PFSK-1 (cell line): ENCODE measurements around the gene DNAAF5.

Source experiments
- FOXP2 ChIP-seq: optimal IDR thresholded peaks from 2 replicates; pipeline ENCODE3; 2011; ENCODE audit warnings: borderline replicate concordance, control low read depth, inconsistent platforms; ENCODE audit not compliant: insufficient read depth; ENCODE audit errors: extremely low read length, extremely low read depth
- POLR2AphosphoS5 ChIP-seq: IDR thresholded peaks from 2 replicates; pipeline ENCODE4 v1.6.1; 2012; ENCODE audit warnings: low read depth, mild to moderate bottlenecking, control low read depth, low read length, moderate library complexity
- SIN3A ChIP-seq: IDR thresholded peaks from 2 replicates; pipeline ENCODE4 v1.6.1; 2012; ENCODE audit warnings: mild to moderate bottlenecking, low read length, moderate library complexity, borderline replicate concordance; ENCODE audit not compliant: insufficient read depth
- TAF1 ChIP-seq: IDR thresholded peaks from 2 replicates; pipeline ENCODE4 v1.6.1; 2012; ENCODE audit warnings: low read length, control low read depth, borderline replicate concordance; ENCODE audit not compliant: insufficient read depth
- TF ChIP-seq, protein P1 (sequence below), 2 experiments: IDR thresholded peaks; 2 replicates each; pipeline versions ENCODE4 v1.6.1 to v1.8.0; 2011 to 2012; ENCODE audit warnings: low read depth in 2 of 2, low read length in 2 of 2, control low read depth in 1 of 2, inconsistent platforms in 1 of 2, mild to moderate bottlenecking in 1 of 2, moderate library complexity in 1 of 2; ENCODE audit not compliant: insufficient read depth in 1 of 2

The DNAAF5 gene

DNA sequence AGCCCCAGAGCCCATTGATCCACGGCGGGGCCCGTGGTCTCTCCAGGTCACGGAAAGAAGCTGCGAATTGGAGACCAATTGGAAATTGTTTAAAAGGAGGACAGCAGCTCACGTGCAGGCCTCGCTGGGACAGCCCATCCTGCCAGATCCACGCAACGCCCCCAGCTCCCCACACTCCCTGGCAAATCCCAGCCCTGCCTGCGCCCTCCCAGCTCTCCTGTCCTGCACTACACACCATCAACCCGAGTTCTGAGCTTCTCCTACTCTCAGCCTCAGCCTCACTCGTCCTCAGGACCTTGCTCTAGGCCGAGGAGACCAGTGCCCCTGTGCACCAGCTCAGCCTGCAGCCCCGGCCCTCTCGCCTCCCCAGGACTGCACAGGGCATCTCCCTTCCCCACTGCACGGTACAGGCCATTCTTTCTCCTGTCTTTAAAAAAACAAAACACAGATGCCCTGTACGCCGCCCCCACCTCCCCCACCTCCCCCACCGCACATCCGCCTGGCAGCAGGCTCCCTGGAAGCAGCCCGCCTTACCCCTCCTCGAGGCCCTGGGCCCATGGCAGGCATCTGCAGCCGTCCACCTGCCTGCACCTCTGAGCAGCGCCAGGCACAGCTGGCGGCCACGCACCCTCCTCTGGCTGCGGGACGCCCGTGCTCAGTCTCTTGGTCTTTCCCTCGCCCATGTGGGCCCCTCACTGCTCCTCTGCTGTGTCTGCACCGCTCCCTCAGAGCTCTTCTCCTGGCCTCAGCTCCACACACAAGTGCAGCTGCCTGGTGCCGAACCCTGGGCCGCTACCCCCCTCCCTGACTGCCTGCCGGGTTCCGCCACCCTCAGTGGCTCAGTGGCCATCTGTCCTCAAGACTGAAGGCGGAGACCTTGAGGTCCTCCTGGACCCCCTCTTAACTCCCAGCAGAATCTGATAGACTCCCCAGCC is 57.3 kb downstream of the DNAAF5 start:
- TF ChIP-seq FOXP2 (no peak), SIN3A (no peak), POLR2AphosphoS5 (no peak), TAF1 (no peak)
- TF ChIP-seq, protein P1, sequence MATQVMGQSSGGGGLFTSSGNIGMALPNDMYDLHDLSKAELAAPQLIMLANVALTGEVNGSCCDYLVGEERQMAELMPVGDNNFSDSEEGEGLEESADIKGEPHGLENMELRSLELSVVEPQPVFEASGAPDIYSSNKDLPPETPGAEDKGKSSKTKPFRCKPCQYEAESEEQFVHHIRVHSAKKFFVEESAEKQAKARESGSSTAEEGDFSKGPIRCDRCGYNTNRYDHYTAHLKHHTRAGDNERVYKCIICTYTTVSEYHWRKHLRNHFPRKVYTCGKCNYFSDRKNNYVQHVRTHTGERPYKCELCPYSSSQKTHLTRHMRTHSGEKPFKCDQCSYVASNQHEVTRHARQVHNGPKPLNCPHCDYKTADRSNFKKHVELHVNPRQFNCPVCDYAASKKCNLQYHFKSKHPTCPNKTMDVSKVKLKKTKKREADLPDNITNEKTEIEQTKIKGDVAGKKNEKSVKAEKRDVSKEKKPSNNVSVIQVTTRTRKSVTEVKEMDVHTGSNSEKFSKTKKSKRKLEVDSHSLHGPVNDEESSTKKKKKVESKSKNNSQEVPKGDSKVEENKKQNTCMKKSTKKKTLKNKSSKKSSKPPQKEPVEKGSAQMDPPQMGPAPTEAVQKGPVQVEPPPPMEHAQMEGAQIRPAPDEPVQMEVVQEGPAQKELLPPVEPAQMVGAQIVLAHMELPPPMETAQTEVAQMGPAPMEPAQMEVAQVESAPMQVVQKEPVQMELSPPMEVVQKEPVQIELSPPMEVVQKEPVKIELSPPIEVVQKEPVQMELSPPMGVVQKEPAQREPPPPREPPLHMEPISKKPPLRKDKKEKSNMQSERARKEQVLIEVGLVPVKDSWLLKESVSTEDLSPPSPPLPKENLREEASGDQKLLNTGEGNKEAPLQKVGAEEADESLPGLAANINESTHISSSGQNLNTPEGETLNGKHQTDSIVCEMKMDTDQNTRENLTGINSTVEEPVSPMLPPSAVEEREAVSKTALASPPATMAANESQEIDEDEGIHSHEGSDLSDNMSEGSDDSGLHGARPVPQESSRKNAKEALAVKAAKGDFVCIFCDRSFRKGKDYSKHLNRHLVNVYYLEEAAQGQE (IDR thresholded peaks at IDR 0.05; ENCODE audit: insufficient read depth in 1 of 2, low read depth in 2 of 2, low read length in 2 of 2): no peak

DNA sequence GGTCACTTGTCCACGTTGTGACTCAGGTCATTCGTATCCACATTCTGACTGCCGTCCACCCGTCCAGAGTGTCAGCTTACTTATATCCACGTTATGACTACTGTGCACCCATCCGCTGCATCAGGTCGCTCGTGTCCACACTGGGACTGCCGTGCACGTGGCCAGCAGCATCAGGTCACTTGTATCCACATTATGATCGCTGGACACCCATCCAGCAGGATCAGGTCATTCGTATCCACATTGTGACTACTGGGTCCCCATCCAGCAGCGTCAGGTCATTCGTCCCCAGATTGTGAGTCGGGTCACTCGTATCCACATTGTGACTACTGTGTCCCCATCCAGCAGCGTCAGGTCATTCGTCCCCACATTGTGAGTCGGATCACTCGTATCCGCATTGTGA is 58.5 kb downstream of the DNAAF5 start:
- no peak for TF ChIP-seq POLR2AphosphoS5
- TF ChIP-seq, protein P1 (IDR thresholded peaks at IDR 0.05; ENCODE audit: insufficient read depth in 1 of 2, low read depth in 2 of 2, low read length in 2 of 2): no peak
- no peak for TF ChIP-seq FOXP2
- TF ChIP-seq TAF1: no peak
- TF ChIP-seq SIN3A: no peak

DNA sequence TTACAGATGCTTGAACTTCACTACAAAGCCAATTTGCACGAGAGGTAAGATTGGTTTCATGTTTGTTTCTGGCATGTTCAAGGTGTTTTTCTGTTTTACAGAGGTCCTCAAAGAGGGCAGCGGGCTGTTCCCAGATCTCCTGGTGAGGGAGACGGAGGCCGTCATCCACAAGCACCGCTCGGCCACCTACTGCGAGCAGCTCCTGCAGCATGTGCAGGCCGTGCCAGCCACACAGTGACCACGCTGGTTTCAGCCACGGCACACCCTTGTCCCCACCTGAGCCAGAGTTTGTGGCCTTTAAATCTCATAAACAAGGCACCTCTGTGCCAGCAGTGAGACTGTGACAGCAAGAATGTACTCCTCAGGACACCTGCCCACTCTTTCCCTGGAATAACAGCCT is 58.9 kb downstream of the DNAAF5 start:
- no peak for TF ChIP-seq TAF1
- no peak for TF ChIP-seq FOXP2
- no peak for TF ChIP-seq POLR2AphosphoS5
- TF ChIP-seq SIN3A: no peak

DNA sequence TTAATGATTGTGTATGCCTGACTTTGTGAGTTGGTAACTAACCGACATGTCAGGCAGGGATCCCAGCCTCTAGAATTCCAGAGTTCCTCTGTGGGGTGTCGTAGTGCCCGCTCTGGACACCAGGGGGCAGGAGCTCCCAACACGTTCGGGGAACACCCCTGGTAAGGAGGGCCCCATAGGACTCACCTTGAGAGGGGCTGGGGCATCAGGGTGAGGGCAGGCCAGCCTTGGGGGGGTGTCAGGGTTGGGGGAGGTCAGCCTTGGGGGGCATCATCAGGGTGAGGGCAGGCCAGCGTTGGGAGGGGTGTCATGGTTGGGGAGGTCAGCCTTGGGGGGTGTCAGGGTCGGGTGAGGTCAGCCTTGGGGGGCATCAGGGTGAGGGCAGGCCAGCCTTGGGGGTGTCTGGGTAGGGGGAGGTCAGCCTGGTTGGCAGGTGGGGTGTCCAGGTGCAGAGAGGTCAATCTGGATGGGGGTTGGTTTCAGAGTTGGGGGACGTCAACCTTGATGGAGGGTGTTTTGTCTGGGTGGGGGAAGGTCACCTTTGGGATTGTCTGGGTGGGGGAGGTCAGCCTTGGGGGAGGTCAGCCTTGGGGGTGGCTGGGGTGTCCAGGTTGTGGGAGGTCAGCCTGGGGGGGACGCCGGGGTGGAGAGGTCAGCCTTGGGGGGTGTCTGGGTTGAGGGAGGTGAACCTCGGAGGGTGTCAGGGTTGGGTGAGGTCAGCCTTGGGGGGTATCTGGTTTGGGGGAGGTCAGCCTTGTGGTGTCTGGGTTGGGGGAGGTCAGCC is 60.2 kb downstream of the DNAAF5 start:
- TF ChIP-seq SIN3A (no peak), FOXP2 (no peak), TAF1 (no peak), POLR2AphosphoS5 (no peak)
- TF ChIP-seq, protein P1 (IDR thresholded peaks at IDR 0.05; ENCODE audit: insufficient read depth in 1 of 2, low read depth in 2 of 2, low read length in 2 of 2): no peak

DNA sequence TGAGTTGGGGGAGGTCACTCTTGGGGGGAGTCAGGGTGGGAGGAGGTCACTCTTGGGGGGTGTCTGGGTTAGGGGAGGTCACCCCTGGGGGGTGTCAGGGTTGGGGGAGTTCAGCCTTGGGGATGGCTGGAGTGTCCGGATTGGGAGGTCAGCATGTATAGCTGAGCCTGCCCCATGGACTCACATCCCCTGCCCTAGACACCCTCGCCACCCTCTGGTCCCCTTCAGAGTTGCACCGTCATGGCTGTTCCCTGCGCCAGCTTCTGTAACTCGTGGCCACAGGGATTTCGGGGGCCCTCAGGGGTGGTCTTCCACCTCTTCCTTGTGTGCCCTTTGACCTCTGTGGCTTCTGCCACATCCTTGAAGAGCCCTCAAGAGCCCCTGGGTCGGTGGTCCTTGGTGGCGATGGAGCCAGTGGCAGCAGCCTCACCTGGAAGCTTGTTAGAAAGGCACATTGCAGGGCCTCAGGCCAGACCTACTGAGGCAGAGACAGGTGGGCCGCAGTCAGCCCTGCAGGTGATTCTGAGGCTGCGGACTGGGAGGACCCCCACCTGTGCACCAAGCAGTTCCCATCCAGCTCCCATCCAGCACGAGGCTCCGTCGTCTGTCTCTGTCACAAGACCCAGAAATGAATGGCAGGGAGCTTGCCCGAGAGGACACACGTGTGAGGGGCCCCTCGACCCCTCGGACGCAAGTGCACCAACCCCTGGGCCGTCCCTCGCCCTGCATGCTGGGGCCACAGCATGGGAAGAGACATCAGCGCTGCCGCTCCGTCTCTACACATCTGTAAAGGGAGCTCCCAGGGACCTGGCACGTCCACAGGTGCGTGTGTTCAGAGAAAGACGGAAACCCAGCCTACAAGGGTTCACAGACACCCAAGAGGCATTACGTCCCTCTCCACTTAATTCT is 61.1 kb downstream of the DNAAF5 start:
- TF ChIP-seq SIN3A: no peak
- no peak for TF ChIP-seq POLR2AphosphoS5
- TF ChIP-seq, protein P1 (IDR thresholded peaks at IDR 0.05; ENCODE audit: insufficient read depth in 1 of 2, low read depth in 2 of 2, low read length in 2 of 2): no peak
- no peak for TF ChIP-seq FOXP2
- TF ChIP-seq TAF1: no peak
